Memory B cell (primary cell): Measurements from ENCODE around the gene DIS3L2.
A peak's percentile ranks its signal among the peaks of the same experiment; 100 is the strongest.
"Not testable (repeated sequence)": the region's sequence is repeated elsewhere in the genome, so short reads cannot be mapped to it uniquely, and the experiment has no call there.

ENCODE experiments used
- ATAC-seq: fragments of 150-1000 bp; cut with Tn5 transposase; 2 replicates; pipeline ENCODE4 v1.10.0; 2021; ENCODE audit warnings: low read depth, mild to moderate bottlenecking, moderate library complexity
- DNase-seq, 2 donors: peaks; one replicate each; pipeline ENCODE4 v3.0.0; 2022; ENCODE audit warnings: low spot score in 2 of 2
- H3K27ac Mint-ChIP-seq: one replicate; pipeline ENCODE4 v1.8.0; 2022; ENCODE audit warnings: mild to moderate bottlenecking, moderate library complexity, mixed read lengths
- H3K27me3 Mint-ChIP-seq: one replicate; pipeline ENCODE4 v1.8.0; 2022; ENCODE audit warnings: mixed read lengths
- H3K36me3 Mint-ChIP-seq: one replicate; pipeline ENCODE4 v1.8.0; 2022; ENCODE audit warnings: mild to moderate bottlenecking, mixed read lengths
- H3K4me1 Mint-ChIP-seq: one replicate; pipeline ENCODE4 v1.8.0; 2022; ENCODE audit warnings: mixed read lengths
- H3K4me3 Mint-ChIP-seq: one replicate; pipeline ENCODE4 v1.8.0; 2022; ENCODE audit warnings: mild to moderate bottlenecking, moderate library complexity, mixed read lengths
- H3K9me3 Mint-ChIP-seq: one replicate; pipeline ENCODE4 v1.8.0; 2022; ENCODE audit warnings: mixed read lengths

The DIS3L2 gene

DNA sequence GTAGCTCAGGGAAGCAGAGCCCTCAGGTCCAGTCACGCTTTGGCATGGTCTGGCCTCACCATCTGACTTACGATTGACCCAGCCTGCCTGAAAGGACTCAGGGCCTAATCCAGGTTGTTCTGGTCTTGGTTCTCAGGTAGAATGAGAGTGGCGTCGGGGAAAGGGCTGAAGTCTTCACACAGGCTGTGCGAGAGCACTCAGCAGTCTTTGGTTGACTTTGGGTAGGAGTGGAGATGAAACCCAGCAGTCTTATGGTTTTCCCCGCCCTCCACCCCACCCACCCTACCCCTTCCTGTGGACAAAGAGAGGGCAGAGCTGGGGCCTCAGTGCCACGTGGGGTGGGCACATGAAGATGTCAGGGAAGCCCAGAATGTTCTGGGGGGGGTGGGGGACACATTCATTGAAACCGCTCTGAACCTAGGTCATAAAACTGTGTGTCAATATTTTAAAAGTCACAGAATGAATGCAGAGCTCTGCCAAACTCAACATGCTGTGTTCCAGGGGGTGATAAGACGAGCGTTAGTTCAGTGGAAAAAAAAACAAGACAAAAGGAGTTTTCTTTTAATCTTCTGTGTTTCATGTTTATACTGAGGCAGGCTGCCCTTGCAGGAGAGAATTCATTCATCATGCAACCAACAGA lies 358.4 kb downstream of the DIS3L2 start:
- no peak for DNase-seq
- Mint-ChIP-seq H3K27me3 (no peaks in the 10 kb centered on the region), H3K4me3 (no peak overlapping the region), H3K9me3 (no peaks in the 10 kb centered on the region), H3K36me3 (peaks cover 2% of the 10 kb centered on the region), H3K27ac (no peak overlapping the region), H3K4me1 (peaks cover 17% of the 10 kb centered on the region)
- ATAC-seq = no peak

DNA sequence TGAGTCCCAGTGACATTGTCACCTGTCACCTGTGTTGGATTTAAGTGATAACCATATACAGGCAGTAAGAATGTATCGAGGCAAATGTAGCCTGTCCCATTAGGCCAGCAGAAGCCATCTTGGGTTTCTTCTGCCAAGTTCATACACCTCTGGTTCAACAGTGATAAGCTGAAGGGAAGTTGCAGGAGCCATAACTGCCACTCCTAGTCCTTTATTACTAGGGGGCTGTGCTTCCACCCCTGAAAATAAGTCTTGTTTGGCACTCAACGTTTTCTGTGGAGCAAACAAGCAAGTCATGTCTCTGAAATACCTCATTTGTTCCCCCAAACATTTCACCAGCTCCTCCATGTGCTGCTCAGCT lies 358.9 kb downstream of the DIS3L2 start:
- Mint-ChIP-seq H3K4me1 (peaks cover 13% of the 10 kb centered on the region), H3K27me3 (no peaks in the 10 kb centered on the region), H3K4me3 (no peak overlapping the region), H3K36me3 (peaks cover 2% of the 10 kb centered on the region), H3K9me3 (no peaks in the 10 kb centered on the region), H3K27ac (no peak overlapping the region)
- DNase-seq (no peak), ATAC-seq (no peak)

DNA sequence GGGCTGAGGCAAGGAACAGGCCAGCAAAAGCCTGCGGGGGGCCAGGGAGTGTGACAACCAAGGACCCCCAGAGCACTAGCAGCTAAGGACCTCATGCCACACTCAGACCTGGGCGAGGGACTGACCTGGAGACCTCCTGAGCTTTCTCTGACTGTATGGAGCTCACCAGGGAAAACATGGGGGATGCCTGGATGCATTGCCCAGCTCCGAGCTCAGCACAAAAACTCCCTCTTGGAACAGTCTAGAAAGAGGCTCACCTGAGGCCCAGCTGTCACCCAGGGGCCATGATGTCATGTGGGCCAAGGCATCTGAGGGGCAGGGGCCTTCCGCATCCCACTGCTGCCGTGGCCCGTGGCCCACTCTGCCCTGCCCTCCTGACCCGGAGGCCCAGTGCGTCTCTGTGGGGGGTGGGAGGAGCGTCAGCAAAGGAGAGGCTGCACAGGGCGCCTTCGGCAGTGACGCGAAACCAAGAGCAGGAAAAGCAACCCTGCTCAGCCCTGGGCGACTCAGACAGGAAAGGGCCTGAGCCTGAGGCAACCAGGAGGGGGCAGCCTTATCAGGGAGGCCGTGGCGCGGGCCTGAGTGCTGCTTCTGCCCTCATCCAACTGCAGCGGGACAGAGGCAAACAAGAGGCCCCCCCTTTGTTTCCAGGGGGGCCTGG lies 359.8 kb downstream of the DIS3L2 start:
- Mint-ChIP-seq H3K27ac (no peak overlapping the region), H3K9me3 (no peaks in the 10 kb centered on the region), H3K36me3 (peaks cover 2% of the 10 kb centered on the region), H3K27me3 (no peaks in the 10 kb centered on the region), H3K4me1 (peaks cover 4% of the 10 kb centered on the region), H3K4me3 (no peak overlapping the region)
- DNase-seq = no peak
- ATAC-seq = no peak

DNA sequence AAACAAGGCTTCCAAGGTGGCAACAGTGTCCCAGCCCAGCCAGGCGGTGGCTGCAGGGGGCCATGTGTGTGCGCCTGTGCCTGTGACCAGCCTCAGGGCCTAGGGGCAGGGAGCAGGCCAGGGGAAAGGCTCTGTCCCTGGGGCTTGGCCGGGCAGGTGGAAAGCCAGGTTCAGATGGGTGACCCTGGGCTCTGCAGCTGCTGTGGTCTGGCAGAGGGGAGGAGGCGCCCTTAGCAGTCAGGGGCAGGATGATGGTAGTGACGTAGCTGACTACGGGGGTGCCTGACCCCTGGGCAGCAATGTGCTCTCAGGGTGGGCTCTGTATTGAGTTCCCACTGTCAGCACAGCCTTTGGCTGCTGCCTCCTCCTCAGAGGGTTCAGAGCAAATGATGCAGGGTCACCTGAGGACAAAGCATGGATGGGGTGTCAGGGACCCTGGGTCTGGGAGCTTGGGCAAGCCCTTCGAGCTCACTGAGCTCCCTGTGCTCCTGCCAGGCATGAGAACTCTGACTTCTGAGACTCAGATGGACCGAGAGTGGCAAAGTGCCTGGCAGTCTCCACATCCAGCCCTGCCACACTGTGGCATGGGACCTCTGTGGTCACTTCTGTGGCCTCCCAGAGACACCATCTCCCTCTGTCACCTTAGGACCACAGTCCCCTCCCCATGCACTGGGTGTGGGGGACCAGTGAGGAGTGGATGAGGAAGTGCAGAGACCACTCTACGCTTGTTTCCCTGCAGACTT lies 360.5 kb downstream of the DIS3L2 start:
- Mint-ChIP-seq H3K4me3 (no peak overlapping the region), H3K4me1 (peaks cover 3% of the 10 kb centered on the region), H3K9me3 (no peaks in the 10 kb centered on the region), H3K36me3 (peaks cover 2% of the 10 kb centered on the region), H3K27ac (no peak overlapping the region), H3K27me3 (no peaks in the 10 kb centered on the region)
- no peak for ATAC-seq
- DNase-seq = no peak

DNA sequence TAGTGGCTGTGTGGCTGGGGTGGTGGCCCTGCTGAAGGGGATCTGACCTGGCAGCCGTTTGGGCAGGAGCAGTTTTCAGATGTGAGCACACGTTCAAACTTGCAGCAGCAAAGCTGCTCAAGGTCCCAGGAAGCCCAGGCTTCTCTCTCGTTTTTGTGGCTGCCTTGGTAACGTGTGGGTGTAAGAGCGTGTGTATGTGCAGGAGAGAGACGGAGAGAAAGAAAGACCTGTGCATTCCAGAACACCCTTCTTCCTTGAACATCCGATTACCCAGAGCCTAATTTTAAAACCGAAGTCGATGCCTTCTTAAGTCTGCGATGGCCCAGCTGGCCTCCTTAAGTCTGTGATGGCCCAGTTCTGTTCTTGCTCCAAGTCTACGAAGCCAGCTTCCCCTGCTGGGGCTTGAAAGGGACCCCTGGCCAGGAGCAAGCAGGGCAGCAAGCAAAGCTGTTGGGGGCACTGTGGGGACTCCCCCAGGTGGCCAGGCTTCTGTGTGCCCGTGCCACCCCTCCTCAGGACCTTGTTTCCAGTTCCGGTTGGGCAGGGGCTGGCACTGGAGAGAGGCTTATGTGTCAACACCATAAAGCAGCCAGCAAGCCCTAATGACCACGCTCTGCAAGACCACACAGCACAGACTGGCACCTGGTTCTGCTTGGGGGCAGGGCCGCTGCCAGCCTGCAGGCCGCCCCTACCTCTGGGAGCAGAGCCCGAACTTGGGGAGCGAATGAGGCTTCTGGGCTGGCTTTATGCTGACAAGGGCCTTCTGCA lies 361.2 kb downstream of the DIS3L2 start:
- Mint-ChIP-seq H3K27ac (no peak overlapping the region), H3K27me3 (no peaks in the 10 kb centered on the region), H3K4me3 (no peak overlapping the region), H3K4me1 (peaks cover 3% of the 10 kb centered on the region), H3K36me3 (peaks cover 2% of the 10 kb centered on the region), H3K9me3 (no peaks in the 10 kb centered on the region)
- ATAC-seq (no peak), DNase-seq (no peak)

DNA sequence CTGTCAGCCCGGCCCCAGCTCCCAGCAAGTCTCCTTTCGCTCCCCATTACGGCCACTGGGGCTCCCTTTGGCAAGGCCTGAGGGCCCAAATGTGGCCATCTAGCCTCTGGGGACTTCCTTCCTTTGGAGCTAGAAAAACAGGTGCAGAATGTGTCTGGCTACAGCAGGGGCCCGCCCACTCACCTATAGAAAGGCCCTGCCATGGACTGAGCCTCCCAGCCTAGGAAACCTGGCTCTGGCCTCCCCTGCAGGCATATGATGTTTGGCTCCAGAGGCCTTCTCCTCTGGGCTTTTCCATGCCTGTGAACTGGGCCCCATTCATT lies 361.8 kb downstream of the DIS3L2 start:
- Mint-ChIP-seq H3K27me3 (no peaks in the 10 kb centered on the region), H3K4me1 (peaks cover 3% of the 10 kb centered on the region), H3K27ac (no peak overlapping the region), H3K4me3 (no peak overlapping the region), H3K9me3 (no peaks in the 10 kb centered on the region), H3K36me3 (peaks cover under 1% of the 10 kb centered on the region)
- no peak for DNase-seq
- ATAC-seq = no peak

DNA sequence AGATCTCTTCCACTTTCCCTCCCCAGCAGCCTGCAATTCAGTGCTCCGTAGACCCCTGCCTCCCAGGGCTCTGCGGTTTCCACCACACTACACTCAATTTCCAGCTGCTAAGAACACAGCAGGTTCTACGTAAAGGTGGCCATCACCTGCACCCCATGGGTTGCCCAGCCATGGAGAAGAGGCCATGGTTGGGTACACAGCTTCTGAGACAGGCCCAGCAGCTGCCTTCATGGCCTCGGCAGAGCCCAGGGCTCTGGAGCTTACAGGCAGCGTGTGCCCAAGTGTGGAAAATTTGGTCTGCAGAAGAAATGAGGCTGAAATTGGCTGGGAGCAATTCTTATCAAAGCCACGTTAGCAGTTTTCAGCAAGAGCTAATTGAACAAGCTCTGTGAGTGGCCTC lies 362.5 kb downstream of the DIS3L2 start:
- not testable (repeated sequence) for ATAC-seq, DNase-seq, H3K27me3 Mint-ChIP-seq, H3K4me1 Mint-ChIP-seq, H3K4me3 Mint-ChIP-seq, H3K36me3 Mint-ChIP-seq, H3K9me3 Mint-ChIP-seq
- peak overlapping the region; percentile 17 for H3K27ac Mint-ChIP-seq

DNA sequence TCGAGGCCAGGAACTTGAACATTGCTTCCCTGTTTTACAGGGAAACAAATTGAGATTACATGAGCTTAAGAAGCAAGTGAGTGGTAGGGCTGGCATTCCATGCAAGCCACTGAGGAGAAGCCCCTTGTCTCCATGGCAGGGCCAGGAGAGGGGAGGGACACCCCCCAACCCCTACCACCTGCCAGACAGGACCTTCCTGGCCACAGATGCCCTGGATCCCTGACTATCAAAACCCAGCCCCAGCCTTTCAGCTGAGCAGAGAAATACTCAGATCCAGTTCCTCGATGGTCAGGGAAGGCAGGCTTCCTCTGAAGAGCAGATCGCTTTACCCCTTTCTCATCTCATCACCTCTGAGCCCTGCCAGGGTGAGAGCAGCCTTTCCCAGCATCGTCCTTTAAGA lies 363.3 kb downstream of the DIS3L2 start:
- no peak for DNase-seq
- Mint-ChIP-seq H3K4me3 (no peak overlapping the region), H3K27ac (no peak overlapping the region), H3K36me3 (no peaks in the 10 kb centered on the region), H3K9me3 (no peaks in the 10 kb centered on the region), H3K4me1 (peaks cover 3% of the 10 kb centered on the region), H3K27me3 (no peaks in the 10 kb centered on the region)
- no peak for ATAC-seq

DNA sequence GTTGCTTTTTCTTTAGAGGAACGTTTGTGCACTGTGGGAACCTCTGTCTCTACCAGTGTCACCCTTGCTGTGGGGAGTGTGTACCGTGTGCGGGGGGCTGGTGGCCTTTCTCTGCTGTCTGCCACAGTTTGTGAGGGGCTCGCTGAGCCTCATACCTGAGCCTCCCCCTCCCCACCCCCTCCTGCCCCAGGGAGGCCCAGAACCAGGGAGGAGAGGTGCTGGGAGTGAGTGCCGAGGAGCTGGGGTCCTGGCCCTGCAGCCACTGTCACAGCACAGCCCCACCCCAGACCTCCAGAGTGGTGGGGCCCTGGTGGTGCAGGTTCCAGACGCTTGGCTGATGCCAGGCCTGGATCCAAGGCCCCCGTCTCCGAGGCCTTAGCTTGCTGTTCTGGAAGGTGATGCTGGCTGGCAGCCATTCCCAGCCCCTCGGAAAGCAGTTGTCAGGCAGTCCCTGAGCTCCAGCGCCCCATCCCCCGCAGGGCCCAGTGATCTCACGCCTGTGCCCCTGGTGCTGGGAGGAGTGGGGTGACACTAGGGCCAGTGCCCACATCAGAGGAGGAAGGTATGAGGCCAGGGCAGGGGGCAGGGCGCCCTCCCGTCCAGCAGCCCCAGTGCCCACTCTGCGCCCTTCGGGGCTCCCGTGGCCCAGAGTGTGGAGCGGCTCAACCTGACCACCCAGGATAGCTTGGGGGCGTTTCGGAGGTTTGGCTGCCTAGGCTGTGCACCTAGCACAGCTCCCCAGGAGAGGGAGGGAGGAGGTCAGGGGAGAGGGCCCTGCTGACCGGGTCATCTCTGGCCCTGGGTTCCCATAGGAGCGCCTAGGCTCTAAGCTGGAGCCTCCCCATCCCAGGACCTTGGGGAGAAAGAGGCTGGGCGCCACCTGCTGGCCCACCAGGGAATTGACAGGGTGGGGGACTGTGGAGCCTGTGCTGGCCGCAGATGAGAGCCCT lies 364.1 kb downstream of the DIS3L2 start:
- peaks cover 3% of the 10 kb centered on the region for H3K4me1 Mint-ChIP-seq
- DNase-seq (peak; percentile 51 to 53), ATAC-seq (peak; percentile 71)
- H3K9me3 Mint-ChIP-seq = no peaks in the 10 kb centered on the region
- no peaks in the 10 kb centered on the region for H3K36me3 Mint-ChIP-seq
- H3K27me3 Mint-ChIP-seq = no peaks in the 10 kb centered on the region
- no peak overlapping the region for H3K4me3 Mint-ChIP-seq
- H3K27ac Mint-ChIP-seq = no peak overlapping the region

DNA sequence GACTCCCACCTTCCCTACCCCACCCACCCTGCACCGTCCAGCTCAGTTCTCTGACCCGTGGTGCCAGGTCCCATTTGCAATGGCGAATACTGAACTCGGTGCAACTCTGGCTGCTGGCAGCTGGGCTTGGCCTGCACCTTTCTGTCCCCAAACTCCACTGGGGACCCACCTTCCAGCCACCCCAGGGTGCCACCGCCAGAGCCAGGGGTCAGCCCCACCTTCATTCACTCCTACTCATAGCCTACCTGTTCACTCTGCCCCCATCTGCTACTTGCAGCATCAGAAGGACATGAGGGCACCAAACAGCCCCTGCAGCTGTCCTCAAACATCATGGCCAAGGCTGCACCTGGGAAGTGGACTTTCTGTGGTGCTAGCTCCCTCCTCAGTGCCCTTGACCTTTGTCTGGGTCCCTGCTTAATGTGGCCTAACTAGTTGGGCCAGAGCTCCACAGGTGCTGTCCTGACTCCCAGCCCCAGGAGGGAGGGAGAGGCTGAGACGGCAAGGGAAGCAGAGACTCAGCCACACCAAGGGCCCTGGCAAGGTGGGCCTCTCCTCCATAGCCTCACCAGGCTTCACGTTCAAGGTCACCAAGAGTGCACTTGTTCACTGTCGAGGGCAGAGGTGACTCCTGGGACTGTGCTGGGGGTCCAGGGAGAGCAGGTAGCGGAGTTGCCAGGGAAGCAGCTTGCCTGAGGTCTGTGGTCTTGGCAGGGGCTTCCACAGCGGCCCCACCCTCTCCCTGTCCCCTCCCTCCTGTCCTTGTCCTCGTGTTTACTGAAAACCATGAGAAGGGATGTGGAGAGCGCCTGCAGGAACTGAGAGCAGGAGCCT lies 365.0 kb downstream of the DIS3L2 start:
- not testable (repeated sequence) for DNase-seq, H3K27ac Mint-ChIP-seq, H3K9me3 Mint-ChIP-seq, H3K27me3 Mint-ChIP-seq, H3K4me1 Mint-ChIP-seq, H3K4me3 Mint-ChIP-seq, H3K36me3 Mint-ChIP-seq, ATAC-seq

DNA sequence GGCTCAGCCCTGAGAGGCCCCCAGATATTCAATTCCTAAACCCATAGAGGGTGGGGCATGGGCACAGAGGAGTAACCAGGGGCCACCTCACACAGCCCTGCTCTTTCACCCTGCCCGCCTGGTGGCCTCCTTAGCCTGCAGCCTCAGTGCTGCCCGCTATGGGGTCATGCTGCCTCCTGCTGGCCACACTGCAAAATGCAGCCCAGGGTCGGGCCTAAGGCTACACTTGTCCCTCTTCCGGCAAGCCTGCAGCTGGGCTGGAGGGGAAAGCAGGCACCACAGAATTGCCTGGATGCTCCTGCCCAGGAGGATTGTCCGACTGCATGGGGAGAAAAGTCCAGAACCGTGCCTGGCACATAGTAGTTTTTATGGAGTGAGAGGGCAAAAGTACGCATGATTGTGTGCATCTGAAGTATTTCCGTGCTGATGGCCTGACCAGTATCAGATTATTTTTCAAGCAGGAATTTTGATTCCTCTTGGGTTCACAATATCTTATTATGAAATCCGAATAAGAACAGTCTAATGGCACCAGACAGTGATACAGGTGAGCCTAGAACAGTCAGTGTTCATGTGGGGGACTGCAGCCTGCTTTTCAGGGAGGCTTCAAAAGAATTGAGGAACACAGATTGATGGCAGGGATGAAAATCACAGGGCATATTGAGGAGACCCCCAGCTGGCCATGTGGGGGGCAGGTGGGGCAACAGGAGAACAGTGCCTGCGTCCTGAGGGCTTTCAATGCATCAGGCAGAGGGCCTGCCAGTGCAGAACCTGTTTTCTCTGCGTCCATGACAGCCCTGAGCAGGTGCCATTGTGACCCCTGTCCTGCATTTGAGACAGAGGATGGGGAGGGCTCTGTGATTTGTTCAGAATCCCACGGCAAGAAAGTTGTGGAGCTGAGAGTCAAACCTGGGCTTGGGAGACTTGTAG lies 365.9 kb downstream of the DIS3L2 start:
- H3K36me3 Mint-ChIP-seq = no peaks in the 10 kb centered on the region
- no peaks in the 10 kb centered on the region for H3K9me3 Mint-ChIP-seq
- no peak overlapping the region for H3K4me3 Mint-ChIP-seq
- DNase-seq (peak; percentile 70 to 83), ATAC-seq (peak; percentile 81)
- H3K27me3 Mint-ChIP-seq = no peaks in the 10 kb centered on the region
- peaks cover 3% of the 10 kb centered on the region for H3K4me1 Mint-ChIP-seq
- no peak overlapping the region for H3K27ac Mint-ChIP-seq

DNA sequence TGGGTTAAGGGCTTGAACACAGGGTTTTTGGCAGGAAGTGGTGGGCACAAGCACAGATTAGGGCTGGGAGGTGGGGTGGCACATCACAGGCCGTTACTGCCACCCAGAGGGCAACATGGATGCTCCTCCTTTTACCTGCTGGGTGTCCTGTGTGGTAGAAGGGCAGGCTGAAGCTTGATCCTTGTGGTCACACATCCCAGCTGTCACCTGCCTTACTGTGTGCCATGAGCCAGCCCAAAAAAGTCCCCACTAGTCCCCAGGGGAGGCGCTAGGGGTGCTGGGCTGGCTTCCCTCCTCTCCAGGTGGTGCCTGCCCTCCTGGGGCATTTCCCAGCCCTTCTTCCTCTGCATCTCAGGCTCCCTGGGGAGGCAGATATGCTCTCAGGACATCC lies 366.5 kb downstream of the DIS3L2 start:
- H3K9me3 Mint-ChIP-seq = no peaks in the 10 kb centered on the region
- H3K4me1 Mint-ChIP-seq = peaks cover 3% of the 10 kb centered on the region
- ATAC-seq (no peak), DNase-seq (no peak)
- H3K27me3 Mint-ChIP-seq = no peaks in the 10 kb centered on the region
- H3K36me3 Mint-ChIP-seq = no peaks in the 10 kb centered on the region
- H3K27ac Mint-ChIP-seq = no peak overlapping the region
- H3K4me3 Mint-ChIP-seq = no peak overlapping the region
